ENCODE data around the gene SBF1.

DNA sequence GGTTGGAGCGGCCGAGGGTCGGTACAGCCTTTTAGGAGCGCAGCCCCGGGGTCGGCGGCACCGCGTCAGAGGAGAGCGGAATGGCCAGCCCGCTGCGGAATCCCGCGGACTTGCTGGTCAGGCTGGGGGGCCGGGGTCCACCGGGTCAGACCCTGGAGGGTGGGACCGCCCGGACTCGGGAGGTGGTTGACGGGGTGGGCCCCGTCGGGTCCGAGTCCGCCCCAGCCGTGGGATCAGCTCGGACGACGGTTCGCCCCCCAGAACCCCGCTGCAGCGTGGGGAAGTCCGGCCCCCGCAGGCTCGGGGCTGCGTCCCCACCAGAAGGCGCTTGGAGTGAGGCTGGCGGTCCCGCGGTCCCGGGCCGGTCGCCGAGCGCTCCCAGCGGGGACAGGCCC lies 6.2 kb upstream of the SBF1 start:
- TF ChIP-seq, protein P1, sequence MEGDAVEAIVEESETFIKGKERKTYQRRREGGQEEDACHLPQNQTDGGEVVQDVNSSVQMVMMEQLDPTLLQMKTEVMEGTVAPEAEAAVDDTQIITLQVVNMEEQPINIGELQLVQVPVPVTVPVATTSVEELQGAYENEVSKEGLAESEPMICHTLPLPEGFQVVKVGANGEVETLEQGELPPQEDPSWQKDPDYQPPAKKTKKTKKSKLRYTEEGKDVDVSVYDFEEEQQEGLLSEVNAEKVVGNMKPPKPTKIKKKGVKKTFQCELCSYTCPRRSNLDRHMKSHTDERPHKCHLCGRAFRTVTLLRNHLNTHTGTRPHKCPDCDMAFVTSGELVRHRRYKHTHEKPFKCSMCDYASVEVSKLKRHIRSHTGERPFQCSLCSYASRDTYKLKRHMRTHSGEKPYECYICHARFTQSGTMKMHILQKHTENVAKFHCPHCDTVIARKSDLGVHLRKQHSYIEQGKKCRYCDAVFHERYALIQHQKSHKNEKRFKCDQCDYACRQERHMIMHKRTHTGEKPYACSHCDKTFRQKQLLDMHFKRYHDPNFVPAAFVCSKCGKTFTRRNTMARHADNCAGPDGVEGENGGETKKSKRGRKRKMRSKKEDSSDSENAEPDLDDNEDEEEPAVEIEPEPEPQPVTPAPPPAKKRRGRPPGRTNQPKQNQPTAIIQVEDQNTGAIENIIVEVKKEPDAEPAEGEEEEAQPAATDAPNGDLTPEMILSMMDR (conservative IDR thresholded peaks at IDR 0.05; ENCODE audit: low read depth, low read length): no peak
- TF ChIP-seq EZH2 (IDR thresholded peaks at IDR 0.05; ENCODE audit: borderline replicate concordance, low read depth, low read length, poor library complexity, severe bottlenecking): no peak

Data from A673 (cell line).